ENCODE data around the gene PCK2.
A peak's percentile ranks its signal among the peaks of the same experiment; 100 is the strongest.
"Not testable (repeated sequence)": the region's sequence is repeated elsewhere in the genome, so short reads cannot be mapped to it uniquely, and the experiment has no call there.

Gene PCK2

DNA sequence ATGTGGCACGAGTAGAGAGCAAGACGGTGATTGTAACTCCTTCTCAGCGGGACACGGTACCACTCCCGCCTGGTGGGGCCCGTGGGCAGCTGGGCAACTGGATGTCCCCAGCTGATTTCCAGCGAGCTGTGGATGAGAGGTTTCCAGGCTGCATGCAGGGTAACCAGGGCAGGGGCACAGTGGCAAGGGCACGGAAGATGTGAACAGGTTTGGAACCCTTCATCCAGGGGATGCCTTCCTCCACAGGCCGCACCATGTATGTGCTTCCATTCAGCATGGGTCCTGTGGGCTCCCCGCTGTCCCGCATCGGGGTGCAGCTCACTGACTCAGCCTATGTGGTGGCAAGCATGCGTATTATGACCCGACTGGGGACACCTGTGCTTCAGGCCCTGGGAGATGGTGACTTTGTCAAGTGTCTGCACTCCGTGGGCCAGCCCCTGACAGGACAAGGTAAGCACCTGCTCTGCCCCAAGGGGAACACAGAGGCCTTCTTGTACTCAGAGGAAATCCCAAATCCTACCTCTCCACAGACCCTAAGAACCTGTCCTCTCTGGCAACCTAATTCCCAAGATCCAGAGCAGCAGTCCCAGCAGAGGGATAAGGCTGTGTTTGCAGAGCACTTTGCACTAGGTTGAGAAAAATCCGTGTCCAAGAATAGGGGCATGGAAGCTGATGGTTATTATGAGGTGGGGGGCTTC, 4.3 kb downstream of the PCK2 start:
- no peak for DNase-seq

DNA sequence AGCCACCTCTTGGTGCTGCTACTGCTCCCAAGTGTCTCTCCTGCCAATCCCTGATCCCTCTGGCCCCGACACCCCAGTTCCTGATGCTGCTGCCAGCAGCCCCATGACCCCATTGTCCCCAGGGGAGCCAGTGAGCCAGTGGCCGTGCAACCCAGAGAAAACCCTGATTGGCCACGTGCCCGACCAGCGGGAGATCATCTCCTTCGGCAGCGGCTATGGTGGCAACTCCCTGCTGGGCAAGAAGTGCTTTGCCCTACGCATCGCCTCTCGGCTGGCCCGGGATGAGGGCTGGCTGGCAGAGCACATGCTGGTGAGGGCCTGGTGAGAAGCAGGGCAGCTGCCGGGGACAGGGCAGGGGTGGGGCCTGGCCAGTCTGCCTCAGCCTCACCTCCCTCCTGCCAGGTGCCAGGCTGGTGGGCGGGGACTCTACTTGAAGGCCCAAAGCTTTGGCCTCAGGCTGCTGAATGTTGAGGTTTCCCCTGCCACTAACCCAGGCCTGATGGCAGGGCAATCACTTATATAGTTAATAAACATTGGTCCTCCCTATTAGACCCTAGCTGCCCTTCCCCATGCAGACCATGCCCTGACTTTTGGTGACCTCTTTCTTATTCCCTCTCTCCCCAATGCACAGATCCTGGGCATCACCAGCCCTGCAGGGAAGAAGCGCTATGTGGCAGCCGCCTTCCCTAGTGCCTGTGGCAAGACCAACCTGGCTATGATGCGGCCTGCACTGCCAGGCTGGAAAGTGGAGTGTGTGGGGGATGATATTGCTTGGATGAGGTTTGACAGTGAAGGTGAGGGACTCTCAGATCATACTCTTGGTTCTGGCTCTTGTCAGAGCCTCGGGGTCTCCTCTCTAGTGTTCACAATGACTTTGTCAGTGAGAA, 5.1 kb downstream of the PCK2 start:
- peak; percentile 71 for DNase-seq

- no peak for DNase-seq
Observed at GRCh38 chr14:24100197-24100981, 6.3 kb downstream of the PCK2 start.

GRCh38 chr14:24100982-24101494, 6.9 kb downstream of the PCK2 start:
- DNase-seq = no peak

DNA sequence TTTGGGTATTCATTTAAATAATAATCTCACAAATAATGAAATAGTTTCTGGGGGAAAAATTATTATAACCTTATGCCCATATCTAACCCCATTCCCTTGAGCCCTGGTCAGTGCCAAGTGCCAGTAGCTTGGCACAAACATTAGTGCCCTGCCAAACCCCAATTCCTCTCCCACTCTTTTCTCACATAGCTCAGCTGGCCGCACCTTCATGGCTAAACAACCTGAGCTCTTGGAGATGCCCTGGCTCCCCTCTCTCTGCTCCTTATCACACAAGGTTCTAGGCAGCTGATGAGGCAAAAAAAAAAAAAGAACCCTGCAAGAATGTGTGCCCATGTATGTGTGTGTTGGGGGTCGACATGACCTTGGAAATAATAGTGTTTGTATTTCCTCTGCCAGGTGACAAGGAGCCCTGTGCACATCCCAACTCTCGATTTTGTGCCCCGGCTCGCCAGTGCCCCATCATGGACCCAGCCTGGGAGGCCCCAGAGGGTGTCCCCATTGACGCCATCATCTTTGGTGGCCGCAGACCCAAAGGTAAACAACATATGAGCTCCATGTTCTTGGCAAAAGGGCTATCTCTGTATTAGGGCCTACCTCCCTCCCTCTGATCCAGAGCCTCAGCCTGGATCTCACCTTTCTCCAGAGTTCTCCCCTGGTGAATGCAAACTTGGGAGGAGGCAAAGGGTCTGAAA, 8.4 kb downstream of the PCK2 start:
- DNase-seq = no peak

DNA sequence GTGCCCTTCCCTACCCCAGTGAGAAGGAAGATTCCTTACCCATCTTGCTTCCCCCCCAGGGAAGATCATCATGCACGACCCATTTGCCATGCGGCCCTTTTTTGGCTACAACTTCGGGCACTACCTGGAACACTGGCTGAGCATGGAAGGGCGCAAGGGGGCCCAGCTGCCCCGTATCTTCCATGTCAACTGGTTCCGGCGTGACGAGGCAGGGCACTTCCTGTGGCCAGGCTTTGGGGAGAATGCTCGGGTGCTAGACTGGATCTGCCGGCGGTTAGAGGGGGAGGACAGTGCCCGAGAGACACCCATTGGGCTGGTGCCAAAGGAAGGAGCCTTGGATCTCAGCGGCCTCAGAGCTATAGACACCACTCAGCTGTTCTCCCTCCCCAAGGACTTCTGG, 9.3 kb downstream of the PCK2 start:
- no peak for DNase-seq

DNA sequence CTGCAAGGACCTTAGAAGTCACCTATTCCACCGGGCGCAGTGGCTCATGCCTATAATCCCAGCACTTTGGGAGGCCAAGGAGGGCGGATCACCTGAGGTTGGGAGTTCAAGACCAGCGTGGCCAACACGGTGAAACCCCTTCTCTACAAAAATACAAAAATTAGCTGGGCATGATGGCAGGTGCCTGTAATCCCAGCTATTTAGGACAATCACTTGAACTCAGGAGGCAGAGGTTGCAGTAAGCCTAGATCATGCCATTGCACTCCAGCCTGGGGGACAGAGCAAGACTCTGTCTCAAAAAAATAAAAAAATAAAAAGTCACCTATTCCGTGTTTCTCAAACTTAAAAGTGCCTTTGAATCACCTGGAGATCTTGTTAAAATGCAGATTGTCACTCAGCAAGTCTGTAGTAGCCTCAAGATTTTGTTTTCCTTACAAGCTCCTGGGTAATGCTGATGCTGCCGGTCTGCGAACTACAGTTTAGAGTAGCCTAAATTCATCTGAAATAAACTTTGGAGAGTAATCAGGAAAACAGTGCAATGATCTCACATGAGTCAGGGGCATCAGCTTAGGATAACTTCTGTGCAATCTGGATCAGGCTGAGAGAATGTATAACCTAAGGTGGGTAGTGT, 11.6 kb downstream of the PCK2 start:
- DNase-seq = not testable (repeated sequence)

DNA sequence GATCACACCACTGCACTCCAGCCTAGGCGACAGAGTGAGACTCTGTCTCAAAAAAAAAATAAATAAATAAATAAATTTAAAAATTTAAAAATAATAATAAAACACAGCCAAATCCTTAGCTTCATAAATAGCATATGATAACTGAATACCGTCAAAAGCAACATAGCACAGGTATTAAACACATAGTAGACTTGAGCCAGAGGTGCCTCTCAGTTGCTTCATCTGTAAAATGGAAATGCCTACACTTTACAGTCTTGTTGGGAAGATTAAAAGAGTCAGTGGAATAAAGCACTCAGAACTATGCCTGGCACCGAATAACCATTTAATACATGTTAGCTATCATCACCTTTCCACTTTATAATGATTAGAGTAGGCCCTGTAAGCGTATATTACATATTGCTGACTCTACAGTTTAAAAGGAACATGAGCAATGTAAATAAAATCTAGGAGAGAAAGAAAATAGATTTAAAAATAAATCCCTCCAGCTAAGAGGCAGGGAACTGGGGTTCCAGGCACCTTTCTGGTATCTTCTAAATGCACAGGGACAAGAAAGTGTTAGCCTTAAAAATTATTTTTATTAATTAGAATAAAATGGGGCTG, 12.7 kb downstream of the PCK2 start:
- DNase-seq = no peak

- DNase-seq = no peak
Observed at GRCh38 chr14:24108336-24108874, 14.3 kb downstream of the PCK2 start.

DNA sequence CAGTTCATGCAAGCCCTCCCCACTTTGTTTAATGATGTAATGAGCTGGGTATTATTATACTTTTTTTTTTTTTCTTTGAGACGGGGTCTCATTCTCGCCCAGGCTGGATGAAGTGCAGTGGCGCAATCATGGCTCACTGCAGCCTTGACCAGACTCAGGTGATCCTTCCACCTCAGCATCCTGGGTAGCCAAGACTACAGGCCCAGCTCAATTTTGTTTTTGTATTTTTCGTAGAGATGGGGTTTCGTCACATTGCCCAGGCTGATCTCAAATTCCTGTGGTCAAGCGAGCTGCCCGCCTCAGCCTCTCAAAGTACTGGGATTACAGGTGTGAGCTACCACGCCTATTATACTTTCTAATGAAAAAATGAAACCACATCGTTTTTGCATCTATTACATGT, 15.9 kb downstream of the PCK2 start:
- DNase-seq = no peak

DNA sequence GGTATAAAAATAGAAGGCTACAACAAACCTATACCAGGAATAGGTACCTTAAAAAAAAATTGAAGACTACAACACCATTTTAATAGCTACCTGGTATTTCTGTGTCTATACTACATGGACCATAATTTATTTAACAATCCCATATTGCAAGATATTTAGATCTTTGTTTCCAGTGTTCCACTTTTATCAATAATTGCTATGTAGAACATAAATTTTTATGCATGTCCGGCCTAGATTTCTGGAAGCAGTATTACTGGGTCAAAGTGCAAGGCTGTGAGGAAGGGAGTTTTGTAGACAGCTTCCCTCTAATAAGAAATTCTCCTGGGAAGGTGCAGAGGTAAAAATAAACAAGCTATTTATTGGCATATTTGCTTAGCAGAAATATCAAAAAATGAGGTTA, 16.4 kb downstream of the PCK2 start:
- no peak for DNase-seq

DNA sequence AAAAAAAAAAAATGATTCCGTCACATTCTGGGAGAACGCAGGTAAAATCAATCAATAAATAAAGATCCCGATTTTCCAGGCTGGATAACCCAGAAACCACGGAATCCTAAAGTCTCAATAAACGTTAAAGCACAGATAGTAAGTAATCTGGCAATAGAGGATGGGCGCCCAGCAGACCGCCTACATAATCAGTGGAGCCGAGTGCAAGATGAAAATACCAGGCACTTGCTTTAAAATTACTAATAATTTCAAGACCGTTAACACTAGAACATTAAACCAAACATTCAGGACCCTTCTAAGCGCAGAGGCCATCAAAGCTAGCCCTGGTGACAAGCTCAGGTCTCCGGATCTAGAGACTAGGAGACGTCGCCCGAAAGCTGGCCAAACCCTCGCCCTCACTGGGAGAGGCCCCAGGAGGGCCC, 19.3 kb downstream of the PCK2 start:
- no peak for DNase-seq

DNA sequence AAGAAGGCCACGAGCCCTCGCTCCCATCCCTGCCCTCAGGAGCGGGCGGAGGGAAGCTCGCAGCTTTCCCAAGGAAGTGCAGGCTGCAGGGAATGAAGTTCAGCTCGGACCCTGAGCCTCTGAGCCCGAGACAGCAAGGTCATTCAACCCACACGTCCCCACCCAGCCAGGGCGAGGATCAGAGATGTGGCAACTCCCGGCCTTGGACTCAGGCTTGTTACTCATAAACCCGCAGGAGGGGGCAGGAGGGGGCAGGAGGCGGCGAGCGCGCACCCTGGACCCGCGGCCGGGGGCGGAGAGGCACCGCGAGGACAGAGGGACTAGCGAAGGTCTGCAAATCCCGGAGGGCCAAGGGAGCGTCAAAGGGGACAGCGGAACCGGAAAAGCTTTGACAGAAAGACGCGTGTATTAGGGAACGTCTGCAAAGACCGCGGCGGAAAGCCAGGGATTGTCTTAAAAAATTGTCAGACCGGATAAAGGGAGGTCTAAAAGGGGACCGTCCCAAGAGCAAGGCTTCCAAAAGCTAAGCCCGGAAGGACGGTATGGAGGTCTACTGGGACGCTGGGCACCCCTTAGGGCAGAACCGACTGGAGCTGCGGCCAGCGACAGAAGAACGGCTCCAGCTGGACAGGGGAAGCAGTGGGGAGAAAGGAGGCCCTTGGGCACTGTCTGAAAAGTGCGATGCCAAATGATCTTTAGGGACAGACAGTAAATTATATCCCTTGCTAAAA, 19.9 kb downstream of the PCK2 start:
- DNase-seq = peak; percentile 96

GRCh38 chr14:24114532-24115421, 20.7 kb downstream of the PCK2 start, which contains the start of the genes DCAF11 and NRL:
Gene DCAF11 (plus strand): TSS chr14:24114777. CDS start chr14:24115595, 818 bp downstream.
Gene NRL (minus strand): TSS chr14:24114949. CDS start chr14:24082848, 32,101 bp downstream.
- peak; percentile 98 for DNase-seq

GRCh38 chr14:24115422-24116127, 21.5 kb downstream of the PCK2 start:
- no peak for DNase-seq

GRCh38 chr14:24116128-24116814, 22.2 kb downstream of the PCK2 start:
- no peak for DNase-seq

- no peak for DNase-seq
Observed at GRCh38 chr14:24117179-24117578, 23.1 kb downstream of the PCK2 start.

GRCh38 chr14:24119691-24120090, 25.6 kb downstream of the PCK2 start:
- DNase-seq = no peak
